ENCODE results near the gene TSTD1.
A peak's percentile ranks its signal among the peaks of the same experiment; 100 is the strongest.

TSTD1 gene, protein sequence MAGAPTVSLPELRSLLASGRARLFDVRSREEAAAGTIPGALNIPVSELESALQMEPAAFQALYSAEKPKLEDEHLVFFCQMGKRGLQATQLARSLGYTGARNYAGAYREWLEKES

GRCh38 chr1:161038523-161039153 lies at the start of gene TSTD1:
TSTD1 (minus strand) TSS chr1:161038964; CDS start chr1:161038889, 75 bp downstream.
- peak; percentile 60 for DNase-seq (ENCODE audit: low spot score)

DNA sequence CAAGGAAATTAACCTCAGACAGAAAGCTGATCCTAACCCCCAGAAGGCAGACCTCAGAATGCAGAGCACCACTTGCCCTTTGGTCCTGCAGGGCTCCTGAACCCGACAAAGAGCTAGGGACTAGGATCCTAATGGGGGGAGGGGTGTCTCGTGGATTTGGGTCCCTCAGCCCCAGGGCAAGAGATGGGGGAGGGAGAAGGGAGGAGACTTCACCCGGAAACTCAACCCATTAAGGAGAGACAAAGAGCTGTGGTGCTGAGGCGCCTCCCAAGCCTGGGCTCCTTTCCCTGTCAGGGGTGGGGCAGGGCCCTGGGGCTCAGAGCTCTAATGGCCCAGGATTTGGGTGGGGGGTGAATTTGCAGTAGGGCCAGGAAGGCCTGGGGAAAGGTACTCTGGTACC lies 47.7 kb upstream of the TSTD1 start:
- no peak for DNase-seq (ENCODE audit: low spot score)

DNA sequence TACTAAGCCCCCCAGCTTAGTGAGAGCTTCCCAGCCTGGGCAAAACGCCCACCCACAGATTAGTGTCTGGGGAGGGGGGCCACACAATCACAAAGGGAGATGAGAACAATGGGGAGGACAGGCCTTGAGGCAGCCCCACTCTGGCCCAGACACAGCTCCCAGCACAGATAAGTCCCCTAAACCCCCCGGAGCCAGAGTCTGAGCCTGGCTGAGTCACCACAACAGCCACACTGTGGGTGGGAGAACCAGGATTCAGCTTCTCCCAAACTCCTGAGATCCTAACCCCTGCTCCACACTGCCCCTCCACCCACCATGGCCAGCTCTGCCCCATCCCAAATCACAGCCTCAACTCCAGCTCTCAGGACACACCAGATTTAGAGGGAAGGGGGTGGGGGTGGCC lies 46.4 kb upstream of the TSTD1 start:
- DNase-seq (ENCODE audit: low spot score) = no peak

DNA sequence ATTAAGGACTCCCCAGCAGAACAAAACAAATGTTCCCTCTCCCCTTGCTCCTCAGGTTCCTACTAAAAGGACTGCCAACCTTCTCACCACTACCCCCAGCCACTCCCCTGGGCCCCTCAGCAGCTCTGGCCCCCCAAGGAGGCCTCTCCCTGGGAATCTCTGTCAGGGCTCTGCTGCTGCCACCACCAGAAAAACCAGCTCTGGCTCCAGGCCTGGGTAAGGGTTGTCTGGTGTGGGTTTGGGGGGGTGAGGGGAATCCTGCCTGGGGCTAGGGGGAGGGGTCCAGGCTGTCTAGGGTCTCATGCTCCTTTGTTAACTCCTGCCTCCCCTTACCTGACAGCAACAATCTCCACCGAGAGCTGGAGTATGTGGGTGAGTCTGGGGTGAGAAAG lies 45.8 kb upstream of the TSTD1 start:
- DNase-seq (ENCODE audit: low spot score) = no peak

GRCh38 chr1:161083748-161084596 lies 45.2 kb upstream of the TSTD1 start:
- no peak for DNase-seq (ENCODE audit: low spot score)

GRCh38 chr1:161082996-161083747 lies 44.4 kb upstream of the TSTD1 start:
- DNase-seq (ENCODE audit: low spot score) = no peak

DNA sequence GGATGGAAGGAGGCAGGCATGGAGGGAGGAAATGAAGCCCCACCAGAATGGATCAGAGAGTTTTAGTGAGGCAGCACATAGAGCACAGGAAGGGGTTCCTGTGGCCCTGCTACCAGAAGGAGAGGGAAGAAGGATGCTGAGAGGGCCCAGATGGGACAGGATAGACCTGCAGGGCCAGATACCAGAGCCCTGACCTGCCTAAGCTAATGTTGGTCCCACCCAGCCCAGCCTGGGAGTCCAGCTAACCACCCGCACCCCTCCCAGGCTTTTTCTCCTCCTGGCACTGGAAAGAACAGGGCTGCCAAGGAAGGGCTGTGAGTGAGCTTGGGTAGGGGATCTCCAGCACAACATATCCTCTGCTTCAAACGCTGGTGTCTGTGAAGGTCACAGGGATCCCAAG lies 43.7 kb upstream of the TSTD1 start:
- no peak for DNase-seq (ENCODE audit: low spot score)

DNA sequence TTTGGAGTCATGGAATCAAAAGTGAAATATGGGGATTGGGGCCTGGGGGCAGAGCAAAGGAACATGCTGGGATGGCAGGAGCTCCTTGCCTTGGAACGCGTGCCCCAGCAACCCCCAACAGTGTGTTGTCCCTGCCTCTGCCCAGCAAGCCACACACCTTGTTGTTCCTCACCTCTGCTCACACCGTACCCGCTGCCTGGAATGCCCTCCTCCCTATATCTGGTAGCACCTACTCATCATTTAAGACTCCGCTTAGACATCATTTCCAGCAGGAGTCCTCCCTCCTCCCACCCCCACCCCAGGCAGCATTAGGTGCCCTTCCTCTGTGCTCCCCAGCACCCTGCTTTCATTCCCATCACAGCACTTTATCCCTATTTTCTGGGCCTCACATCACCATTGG lies 42.8 kb upstream of the TSTD1 start:
- DNase-seq (ENCODE audit: low spot score) = no peak

- no peak for DNase-seq (ENCODE audit: low spot score)
Measured at GRCh38 chr1:161080441-161081405, 42.0 kb upstream of the TSTD1 start.

GRCh38 chr1:161079436-161080110 lies 40.8 kb upstream of the TSTD1 start:
- DNase-seq (ENCODE audit: low spot score) = no peak

GRCh38 chr1:161077426-161077825 lies 38.7 kb upstream of the TSTD1 start:
- DNase-seq (ENCODE audit: low spot score) = no peak

DNA sequence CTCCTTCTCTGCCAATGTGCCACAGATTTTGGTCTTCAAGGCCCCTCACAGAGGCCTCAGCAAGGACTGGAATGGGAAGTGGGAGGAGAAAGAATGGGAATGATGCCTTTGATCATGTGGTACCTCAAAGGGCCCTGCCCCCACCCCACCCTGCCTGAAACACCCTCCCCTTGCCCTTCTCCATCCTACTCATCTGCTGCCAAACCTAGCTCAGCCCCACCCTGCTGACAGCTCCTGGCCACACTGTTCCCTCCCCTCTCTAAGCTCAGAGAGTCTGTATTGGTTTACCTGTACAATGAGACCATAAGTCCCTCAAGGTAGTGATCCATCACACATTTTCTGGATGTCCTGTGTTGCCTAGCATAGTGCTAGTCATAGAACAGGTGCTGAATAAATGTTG lies 37.6 kb upstream of the TSTD1 start:
- DNase-seq (ENCODE audit: low spot score) = no peak

DNA sequence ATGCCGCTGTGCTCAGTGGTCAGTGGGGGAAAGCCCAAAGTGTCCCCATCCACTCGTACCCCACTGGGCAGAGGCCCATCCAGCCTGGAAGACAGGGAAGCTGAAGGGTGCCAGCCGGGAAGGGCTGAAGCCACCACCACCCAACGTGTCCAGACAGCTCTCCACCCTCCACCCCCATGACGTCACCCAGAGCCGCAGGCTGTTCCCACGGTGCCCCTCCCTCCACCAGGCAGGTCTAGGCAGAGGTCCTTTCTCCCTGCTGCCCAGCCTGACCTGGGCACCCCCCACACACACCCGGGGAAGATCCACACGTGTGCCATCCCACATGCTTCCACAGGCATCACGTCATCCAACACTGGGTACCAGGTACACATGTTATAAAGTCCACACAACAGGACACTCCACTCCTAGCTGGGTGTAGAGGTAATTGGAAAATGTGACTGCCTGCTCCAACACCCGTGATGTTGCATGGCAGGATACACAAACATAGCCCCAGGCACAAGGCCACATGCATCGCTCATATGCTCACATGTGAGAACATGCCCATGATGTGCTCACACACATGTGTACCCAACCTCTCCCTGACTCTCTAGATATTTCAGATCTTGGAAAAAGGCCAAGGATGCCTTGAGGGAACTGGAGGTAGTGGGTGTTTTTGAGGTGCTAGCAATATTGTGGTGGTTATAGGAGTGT lies 36.1 kb upstream of the TSTD1 start:
- no peak for DNase-seq (ENCODE audit: low spot score)

DNA sequence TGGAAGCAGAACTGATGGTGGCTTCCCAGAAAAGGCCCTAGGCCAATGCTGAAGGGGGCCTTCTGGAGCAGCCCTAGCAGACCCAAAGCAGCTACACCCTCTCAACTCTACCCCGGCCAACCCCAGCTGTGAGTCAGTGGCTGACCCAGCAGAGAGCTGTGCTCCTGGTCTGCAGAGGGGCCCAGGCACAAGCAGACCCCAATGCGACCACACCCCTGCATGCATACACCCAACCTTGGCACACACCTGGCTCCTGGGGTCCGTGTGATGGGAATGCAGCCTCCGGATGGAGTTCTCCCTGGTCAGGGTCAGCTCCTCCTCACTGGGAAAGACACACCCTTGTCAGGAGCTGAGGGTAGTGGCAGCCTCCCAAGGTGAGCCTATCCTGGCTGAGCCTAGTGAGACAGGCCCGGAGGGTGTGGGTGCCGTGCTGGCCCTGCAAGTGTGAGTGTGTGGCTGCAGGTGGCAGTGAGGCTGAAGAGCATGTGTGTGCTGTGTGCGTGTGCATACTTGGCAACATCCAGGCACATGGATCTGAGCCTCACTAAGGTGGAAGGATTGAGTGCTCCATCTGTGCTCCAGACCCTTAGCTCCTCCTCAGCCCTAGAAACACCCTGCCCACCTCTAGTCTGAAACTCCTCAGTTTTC lies 34.8 kb upstream of the TSTD1 start:
- no peak for DNase-seq (ENCODE audit: low spot score)

GRCh38 chr1:161072751-161073449 lies 34.1 kb upstream of the TSTD1 start:
- DNase-seq (ENCODE audit: low spot score) = no peak

DNA sequence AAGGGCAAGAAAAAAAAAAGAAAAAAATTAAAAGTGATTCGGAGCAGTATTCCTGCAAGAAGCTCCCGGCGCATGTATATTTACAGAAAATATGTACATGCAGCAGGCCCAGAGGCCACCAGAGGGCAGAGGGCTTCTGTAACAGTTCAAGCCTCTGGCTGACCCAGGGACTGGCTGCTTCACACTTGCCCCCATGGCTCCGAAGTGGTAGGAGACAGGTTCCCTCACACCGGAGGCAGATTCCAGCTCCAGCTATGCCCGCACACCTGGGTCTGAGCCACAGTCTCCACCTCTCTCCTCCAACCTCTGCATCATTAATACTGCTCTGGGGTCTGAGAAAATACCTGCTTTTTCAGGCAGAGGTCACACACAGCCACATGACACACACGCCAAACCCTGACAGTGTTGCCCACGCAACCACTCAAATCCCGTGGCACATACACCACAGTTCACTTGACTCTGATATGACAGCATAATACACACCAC lies 33.2 kb upstream of the TSTD1 start:
- DNase-seq (ENCODE audit: low spot score) = peak; percentile 56

DNA sequence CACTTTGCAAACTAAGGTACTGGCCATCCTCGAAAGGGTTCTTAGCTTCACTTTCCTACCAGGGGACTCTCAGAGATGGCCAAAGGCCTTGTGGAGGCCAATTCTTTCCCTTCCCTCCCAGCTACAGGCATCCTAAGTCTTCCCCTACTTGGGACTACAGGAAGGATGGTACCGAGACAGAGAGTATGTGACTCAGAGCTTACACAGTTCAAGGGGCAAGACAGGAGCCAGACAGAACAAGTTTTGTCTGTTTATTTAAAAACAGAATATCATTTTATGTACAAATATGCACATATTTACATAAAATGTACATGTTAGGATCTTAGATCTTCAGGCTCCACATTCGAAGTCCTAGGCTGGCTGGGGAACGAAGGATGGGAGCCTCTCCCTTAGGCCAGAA lies 32.0 kb upstream of the TSTD1 start:
- DNase-seq (ENCODE audit: low spot score) = no peak

DNA sequence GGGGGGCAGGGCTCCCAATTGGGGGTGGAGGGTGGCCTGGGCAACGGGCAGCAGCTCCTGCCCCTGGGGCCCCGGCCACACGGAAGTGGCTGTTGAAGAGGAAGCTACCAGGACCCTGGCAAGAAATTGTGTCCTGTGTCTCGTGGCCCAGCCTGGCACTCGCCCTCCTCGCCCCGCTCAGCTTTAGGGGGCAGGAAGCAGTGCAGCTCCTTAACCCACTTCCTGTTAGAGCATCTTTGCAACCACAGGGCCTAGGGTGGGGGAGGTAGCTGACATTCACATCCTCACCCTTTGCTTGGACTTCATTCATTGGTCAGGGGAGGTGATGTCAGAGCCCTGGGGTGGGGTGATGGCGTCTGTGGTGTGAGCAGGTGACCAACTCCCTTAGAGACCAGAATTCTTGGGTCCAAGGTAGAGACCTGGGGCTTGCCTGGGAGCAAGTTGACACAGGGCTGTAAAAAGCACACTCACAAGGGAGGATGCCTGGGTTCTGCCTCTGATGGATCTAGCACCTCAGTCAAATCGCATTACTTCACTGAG lies 31.0 kb upstream of the TSTD1 start, which contains the start of gene ARHGAP30:
TSS of gene ARHGAP30 (minus strand) at position 161 of the 540 bp plus-strand sequence. CDS start 267 bp downstream, outside the sequence.
- DNase-seq (ENCODE audit: low spot score) = no peak

Data from hematopoietic multipotent progenitor cell treated with erythropoietin and hydrocortisone succinate and interleukin-3 and kit ligand, for 17 days (in vitro differentiated cells).